ENCODE results near the gene CC2D2B. TPM values are rescaled to one million over a fixed set of nuclear protein-coding genes. Genes with fewer than 3 reads are reported as not detected.

Gene CC2D2B
- total and polyA plus RNA-seq, 2 of the 13 experiments (the other 11 are each of a cell fraction or from before 2014, with no cell fraction given) = 0.20 TPM; not detected in 1

DNA sequence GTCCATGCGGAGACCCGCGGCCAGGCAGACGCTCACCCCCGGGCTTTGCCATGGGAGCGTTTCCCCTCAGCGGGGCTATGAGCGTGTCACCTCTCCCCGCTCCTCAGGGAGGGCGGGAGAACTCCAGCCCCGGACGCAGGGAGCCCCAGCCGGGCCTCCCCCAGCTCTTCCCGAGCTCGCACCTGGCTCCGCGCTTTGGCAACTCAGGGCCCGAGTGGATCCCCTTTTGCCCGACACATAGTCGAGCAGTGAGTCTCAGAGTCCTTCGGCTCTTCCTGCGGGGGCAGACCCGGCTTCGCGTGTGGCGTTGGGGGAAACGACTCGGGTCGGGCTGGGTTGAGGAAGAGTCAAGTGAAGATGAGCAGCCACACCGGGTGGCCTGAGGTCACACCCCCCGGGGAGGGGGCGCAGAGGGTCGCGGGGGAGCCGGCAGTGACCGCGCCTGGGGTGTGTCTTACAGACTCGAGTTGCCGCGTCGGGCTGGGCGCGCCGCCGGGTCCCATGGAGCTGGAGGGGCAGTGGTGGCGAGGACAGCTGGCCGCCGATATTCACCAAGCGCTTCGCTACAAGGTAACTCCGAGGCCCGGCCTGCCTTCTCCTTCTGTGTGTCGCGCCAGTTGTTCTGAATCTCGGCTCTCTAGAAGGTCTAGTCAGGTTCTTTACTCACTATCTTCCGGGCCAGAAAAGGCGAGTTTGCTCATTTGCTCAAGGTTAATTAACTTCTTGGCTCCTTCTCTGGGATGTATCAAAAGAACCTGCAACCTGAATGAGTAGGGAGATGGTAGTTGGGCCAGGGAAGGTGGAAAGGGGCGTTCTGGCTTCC, 136.3 kb downstream of the CC2D2B start (continued):
- TF ChIP-seq ZNF557 (CRISPR knock-in tag; IDR thresholded peaks at IDR 0.05) = no peak
- TF ChIP-seq POLR2A (IDR thresholded peaks at IDR 0.05; ENCODE audit: insufficient read depth in 1 of 2, low read depth in 2 of 2, low read length in 2 of 2) = no peak; a peak in 1 of 4 replicates
- TF ChIP-seq GZF1 (CRISPR knock-in tag; IDR thresholded peaks at IDR 0.05) = no peak
- peak; percentile 21; the same call in 1 of the 2 replicates for TF ChIP-seq PITX1 (CRISPR knock-in tag; IDR thresholded peaks at IDR 0.05)
- 0 out of 2 replicates have a peak, but pooled peaks have one; percentile 23 for TF ChIP-seq ZNF296 (CRISPR knock-in tag; conservative IDR thresholded peaks at IDR 0.05)
- 0 out of 2 replicates have a peak, but pooled peaks have one; percentile 42 for TF ChIP-seq ZNF431 (CRISPR knock-in tag; IDR thresholded peaks at IDR 0.05; ENCODE audit: borderline replicate concordance, low read depth)
- TF ChIP-seq CHD4 (IDR thresholded peaks at IDR 0.05; ENCODE audit: borderline replicate concordance, low read length) = no peak
- peak; percentile 42 for TF ChIP-seq RBM22 (optimal IDR thresholded peaks at IDR 0.05; ENCODE audit: low read length)
- peak; percentile 62; the same call in 1 of the 2 replicates for TF ChIP-seq ZNF737 (CRISPR knock-in tag; IDR thresholded peaks at IDR 0.05; ENCODE audit: borderline replicate concordance)
- TF ChIP-seq ZNF747 (CRISPR knock-in tag; IDR thresholded peaks at IDR 0.05; ENCODE audit: borderline replicate concordance) = no peak
- no peak for TF ChIP-seq ZNF577 (CRISPR knock-in tag; IDR thresholded peaks at IDR 0.05; ENCODE audit: borderline replicate concordance, low read depth)
- peak; percentile 87 for TF ChIP-seq AGO2 (optimal IDR thresholded peaks at IDR 0.05; ENCODE audit: low read depth, low read length)
- TF ChIP-seq ZNF703 (CRISPR knock-in tag; IDR thresholded peaks at IDR 0.05; ENCODE audit: borderline replicate concordance) = 0 out of 2 replicates have a peak, but pooled peaks have one; percentile 13
- TF ChIP-seq ZXDC (CRISPR knock-in tag; IDR thresholded peaks at IDR 0.05) = peak; percentile 78; the same call in 1 of the 2 replicates
- no peak for TF ChIP-seq FOXO4 (CRISPR knock-in tag; conservative IDR thresholded peaks at IDR 0.05)
- no peak for TF ChIP-seq ZSCAN22 (CRISPR knock-in tag; IDR thresholded peaks at IDR 0.05)
- TF ChIP-seq SIX1 (CRISPR knock-in tag; IDR thresholded peaks at IDR 0.05; ENCODE audit: borderline replicate concordance) = no peak
- TF ChIP-seq, protein P1, sequence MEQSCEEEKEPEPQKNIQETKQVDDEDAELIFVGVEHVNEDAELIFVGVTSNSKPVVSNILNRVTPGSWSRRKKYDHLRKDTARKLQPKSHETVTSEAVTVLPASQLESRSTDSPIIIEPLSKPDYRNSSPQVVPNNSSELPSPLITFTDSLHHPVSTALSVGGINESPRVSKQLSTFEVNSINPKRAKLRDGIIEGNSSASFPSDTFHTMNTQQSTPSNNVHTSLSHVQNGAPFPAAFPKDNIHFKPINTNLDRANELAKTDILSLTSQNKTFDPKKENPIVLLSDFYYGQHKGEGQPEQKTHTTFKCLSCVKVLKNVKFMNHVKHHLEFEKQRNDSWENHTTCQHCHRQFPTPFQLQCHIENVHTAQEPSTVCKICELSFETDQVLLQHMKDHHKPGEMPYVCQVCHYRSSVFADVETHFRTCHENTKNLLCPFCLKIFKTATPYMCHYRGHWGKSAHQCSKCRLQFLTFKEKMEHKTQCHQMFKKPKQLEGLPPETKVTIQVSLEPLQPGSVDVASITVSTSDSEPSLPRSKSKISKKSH (CRISPR knock-in tag; IDR thresholded peaks at IDR 0.05; ENCODE audit: borderline replicate concordance) = no peak
- TF ChIP-seq SP1 (IDR thresholded peaks at IDR 0.05) = no peak
- no peak for TF ChIP-seq SP1 (CRISPR knock-in tag; IDR thresholded peaks at IDR 0.05)
